H9 (cell line): ENCODE measurements around the gene ASGR2. TPM values are rescaled to one million over a fixed set of nuclear protein-coding genes. Genes with fewer than 3 reads are reported as not detected.

Experiments used
- DNase-seq: peaks from one replicate; pipeline ENCODE4 v3.0.0-alpha.2; 2017
- H2AFZ ChIP-seq: one replicate; pipeline ENCODE4 v1.6.1; 2013; ENCODE audit warnings: mild to moderate bottlenecking, low read length, control low read depth, moderate library complexity
- H2AK5ac ChIP-seq: 2 replicates; pipeline ENCODE4 v1.6.1; 2013; ENCODE audit warnings: low read length, control low read depth, mixed read lengths; ENCODE audit not compliant: insufficient read length
- H2BK120ac ChIP-seq: one replicate; pipeline ENCODE4 v1.6.1; 2013; ENCODE audit warnings: low read depth, mild to moderate bottlenecking, low read length, control low read depth, inconsistent platforms; ENCODE audit not compliant: poor library complexity, severe bottlenecking
- H2BK12ac ChIP-seq: 2 replicates; pipeline ENCODE4 v1.6.1; 2013; ENCODE audit warnings: low read length, control low read depth, mixed read lengths, low read depth; ENCODE audit not compliant: insufficient read length
- H2BK15ac ChIP-seq: 2 replicates; pipeline ENCODE4 v1.6.1; 2013; ENCODE audit warnings: low read depth, low read length, control low read depth
- H2BK20ac ChIP-seq: one replicate; pipeline ENCODE4 v1.6.1; 2013; ENCODE audit warnings: low read depth, mild to moderate bottlenecking, low read length, control low read depth, inconsistent platforms; ENCODE audit not compliant: poor library complexity, severe bottlenecking
- H2BK5ac ChIP-seq: 2 replicates; pipeline ENCODE4 v1.6.1; 2013; ENCODE audit warnings: low read length, control low read depth, mixed read lengths; ENCODE audit not compliant: insufficient read length
- H3K14ac ChIP-seq: 2 replicates; pipeline ENCODE4 v1.6.1; 2013; ENCODE audit warnings: low read length, control low read depth; ENCODE audit not compliant: insufficient read depth
- H3K18ac ChIP-seq: 2 replicates; pipeline ENCODE4 v1.6.1; 2013; ENCODE audit warnings: low read depth, mild to moderate bottlenecking, mixed read lengths, low read length, control low read depth; ENCODE audit not compliant: insufficient read length
- H3K23ac ChIP-seq: 2 replicates; pipeline ENCODE4 v1.6.1; 2013; ENCODE audit warnings: low read length, control low read depth, mixed read lengths, low read depth; ENCODE audit not compliant: insufficient read length
- H3K23me2 ChIP-seq: 2 replicates; pipeline ENCODE4 v1.6.1; 2013; ENCODE audit warnings: low read depth, mild to moderate bottlenecking, mixed read lengths, low read length, control low read depth; ENCODE audit not compliant: insufficient read length, poor library complexity, severe bottlenecking
- H3K27ac ChIP-seq: 2 replicates; pipeline ENCODE4 v1.5.1; 2013; ENCODE audit warnings: low read length, control low read depth, mixed read lengths, low read depth; ENCODE audit not compliant: insufficient read length
- H3K27me3 ChIP-seq: 2 replicates; pipeline ENCODE4 v1.6.1; 2013; ENCODE audit warnings: low read length, control low read depth, inconsistent platforms; ENCODE audit not compliant: insufficient read depth
- H3K4ac ChIP-seq: 2 replicates; pipeline ENCODE4 v1.6.1; 2013; ENCODE audit warnings: low read depth, mild to moderate bottlenecking, control low read depth, inconsistent platforms, low read length, moderate library complexity
- H3K4me1 ChIP-seq: 2 replicates; pipeline ENCODE4 v1.6.1; 2013; ENCODE audit warnings: low read length, control low read depth, inconsistent platforms; ENCODE audit not compliant: insufficient read depth
- H3K4me2 ChIP-seq: 2 replicates; pipeline ENCODE4 v1.6.1; 2013; ENCODE audit warnings: low read length, control low read depth, mixed read lengths; ENCODE audit not compliant: insufficient read length, insufficient read depth
- H3K56ac ChIP-seq: 2 replicates; pipeline ENCODE4 v1.6.1; 2013; ENCODE audit warnings: low read depth, mild to moderate bottlenecking, mixed read lengths, low read length, control low read depth; ENCODE audit not compliant: insufficient read length
- H3K79me1 ChIP-seq: 2 replicates; pipeline ENCODE4 v1.6.1; 2013; ENCODE audit warnings: low read depth, mild to moderate bottlenecking, moderate library complexity, low read length, control low read depth, inconsistent platforms; ENCODE audit not compliant: insufficient read depth, poor library complexity, severe bottlenecking
- H3K79me2 ChIP-seq: 2 replicates; pipeline ENCODE4 v1.6.1; 2013; ENCODE audit warnings: low read length, control low read depth, inconsistent platforms; ENCODE audit not compliant: insufficient read depth
- H3K9ac ChIP-seq: 2 replicates; pipeline ENCODE4 v1.6.1; 2013; ENCODE audit warnings: low read length, control low read depth, mixed read lengths; ENCODE audit not compliant: insufficient read length; ENCODE audit errors: extremely low read depth
- H3K9me3 ChIP-seq: one replicate; pipeline ENCODE4 v1.6.1; 2013; ENCODE audit warnings: low read depth, low read length, inconsistent platforms; ENCODE audit not compliant: control insufficient read depth
- H3T11ph ChIP-seq: one replicate; pipeline ENCODE4 v1.6.1; 2013; ENCODE audit warnings: mild to moderate bottlenecking, low read length, control low read depth, inconsistent platforms
- H4K20me1 ChIP-seq: one replicate; pipeline ENCODE4 v1.6.1; 2013; ENCODE audit not compliant: control insufficient read depth, insufficient read length, insufficient read depth
- H4K5ac ChIP-seq: 2 replicates; pipeline ENCODE4 v1.6.1; 2013; ENCODE audit warnings: low read depth, mild to moderate bottlenecking, mixed read lengths, low read length, control low read depth; ENCODE audit not compliant: insufficient read length
- H4K8ac ChIP-seq: replicated peaks from 2 replicates; pipeline ENCODE4 v1.6.1; 2013; ENCODE audit warnings: low read length, control low read depth, mixed read lengths, low read depth; ENCODE audit not compliant: insufficient read length
- H4K91ac ChIP-seq: 2 replicates; pipeline ENCODE4 v1.6.1; 2013; ENCODE audit warnings: low read depth, mild to moderate bottlenecking, moderate library complexity, mixed read lengths, low read length, control low read depth; ENCODE audit not compliant: insufficient read length
- H3K27ac Mint-ChIP-seq, 3 experiments: 2 replicates in 2 of 3; 3 replicates in 1 of 3; pipeline ENCODE4 v1.8.0; 2020 to 2021; ENCODE audit warnings: mixed read lengths in 3 of 3, mild to moderate bottlenecking in 1 of 3, moderate library complexity in 1 of 3
- H3K27me3 Mint-ChIP-seq: 2 replicates; pipeline ENCODE4 v1.8.0; 2021; ENCODE audit warnings: low read depth, mild to moderate bottlenecking, moderate library complexity, mixed read lengths
- H3K36me3 Mint-ChIP-seq, 3 experiments: 2 replicates in 2 of 3; 3 replicates in 1 of 3; pipeline ENCODE4 v1.8.0; 2020 to 2021; ENCODE audit warnings: low read depth in 3 of 3, mixed read lengths in 3 of 3; ENCODE audit not compliant: insufficient read depth in 1 of 3
- H3K4me1 Mint-ChIP-seq, 2 experiments: 2 replicates each; pipeline ENCODE4 v1.8.0; 2020; ENCODE audit warnings: mixed read lengths in 2 of 2
- H3K4me3 Mint-ChIP-seq, 2 experiments: 2 replicates in 1 of 2; 3 replicates in 1 of 2; pipeline ENCODE4 v1.8.0; 2020 to 2021; ENCODE audit warnings: mild to moderate bottlenecking in 2 of 2, mixed read lengths in 2 of 2, moderate library complexity in 1 of 2
- H3K9me3 Mint-ChIP-seq, 2 experiments: 2 replicates in 1 of 2; 3 replicates in 1 of 2; pipeline ENCODE4 v1.8.0; 2020; ENCODE audit warnings: mild to moderate bottlenecking in 2 of 2, mixed read lengths in 2 of 2, moderate library complexity in 1 of 2
- CTCF ChIP-seq: fragments of 200-600 bp; sonication (generic); conservative IDR thresholded peaks from 3 replicates; pipeline ENCODE4 v1.8.0; 2021; ENCODE audit warnings: antibody characterized with exemption, mild to moderate bottlenecking
- WGBS: extraction: QIAGEN DNeasy Blood & Tissue Kit; methylation state at CpG from one replicate; pipeline ENCODE4 v1.1.7; 2013; ENCODE audit warnings: missing lambda C conversion rate, low lambda C conversion rate, mixed read lengths; ENCODE audit not compliant: insufficient read length; ENCODE audit errors: extremely low coverage; 5-methylcytosine and 5-hydroxymethylcytosine counted together
- total RNA-seq: library from RNA; stranded (reverse); gene quantifications from 2 replicates; pipeline ENCODE4 v1.2.1, GENCODE V29; 2021

The ASGR2 gene
- total RNA-seq, 1 experiment from 2014 or later: not detected

- H4K20me1 ChIP-seq: no peaks in the 10 kb centered on the region
- H2BK12ac ChIP-seq: no peak overlapping the region
- H3K4me1 ChIP-seq: no peaks in the 10 kb centered on the region; the same call in 1 of the 2 replicates
- Mint-ChIP-seq H3K9me3 (no peaks in the 10 kb centered on the region; a peak in 1 of 5 replicates), H3K4me1 (peaks cover 12% of the 10 kb centered on the region in 2 experiments; a peak in 3 of 4 replicates), H3K27me3 (no peaks in the 10 kb centered on the region; the same call in 1 of the 2 replicates), H3K27ac (no peak overlapping the region), H3K4me3 (no peak overlapping the region), H3K36me3 (peaks cover 0 to 2% (median 0%) of the 10 kb centered on the region in 3 experiments; a peak in 1 of 7 replicates)
- no peak overlapping the region for H2BK15ac ChIP-seq
- no peak overlapping the region for H3K18ac ChIP-seq
- H3K79me1 ChIP-seq: no peaks in the 10 kb centered on the region
- H4K91ac ChIP-seq: no peak overlapping the region
- no peak overlapping the region for H3K56ac ChIP-seq
- no peaks in the 10 kb centered on the region for H3K79me2 ChIP-seq
- H4K8ac ChIP-seq: no peak overlapping the region
- no peak overlapping the region for H3K9ac ChIP-seq
- WGBS: no CpG with 5 or more reads among the region's 9 CpGs
- no peak overlapping the region for H2AK5ac ChIP-seq
- no peak overlapping the region for H2BK120ac ChIP-seq
- no peak for TF ChIP-seq CTCF
- no peaks in the 10 kb centered on the region for H3K23me2 ChIP-seq
- no peak overlapping the region for H2AFZ ChIP-seq
- no peaks in the 10 kb centered on the region; the same call in 1 of the 2 replicates for H3K27me3 ChIP-seq
- no peak overlapping the region for H2BK20ac ChIP-seq
- no peak overlapping the region for H3K27ac ChIP-seq
- H3K14ac ChIP-seq: no peak overlapping the region
- H3K23ac ChIP-seq: no peak overlapping the region
- H3K9me3 ChIP-seq: no peaks in the 10 kb centered on the region
- no peak overlapping the region for H4K5ac ChIP-seq
- no peak overlapping the region for H2BK5ac ChIP-seq
- H3K4ac ChIP-seq: no peak overlapping the region
- H3K4me2 ChIP-seq: no peak overlapping the region
- DNase-seq: no peak
- no peak overlapping the region for H3T11ph ChIP-seq
Observed at GRCh38 chr17:7108981-7109380, 5.6 kb downstream of the ASGR2 start.
